GM18499 (cell line): ENCODE measurements around the gene GAK.
"Not testable (repeated sequence)": the region's sequence is repeated elsewhere in the genome, so short reads cannot be mapped to it uniquely, and the experiment has no call there.

Experiments
- ATAC-seq: cut with Tn5 transposase; IDR thresholded peaks from one replicate; pipeline ENCODE4 v1.9.1; 2021; ENCODE audit warnings: moderate number of reproducible peaks; ENCODE audit not compliant: insufficient read depth, unreplicated experiment

GAK gene

GRCh38 chr4:931960-932712, at the start of gene GAK, which contains the start of gene TMEM175:
Gene GAK, minus strand, starts transcription at chr4:932316. Its CDS starts 129 bp downstream, at chr4:932187.
Gene TMEM175, plus strand, starts transcription at chr4:932460. Its CDS starts 15,280 bp downstream, at chr4:947740.
- peak; percentile 38 for ATAC-seq

- no peak for ATAC-seq
Observed at GRCh38 chr4:978957-979701, 47.0 kb upstream of the GAK start.

GRCh38 chr4:976016-976415, 43.9 kb upstream of the GAK start:
- ATAC-seq = not testable (repeated sequence)

GRCh38 chr4:974668-975067, 42.6 kb upstream of the GAK start:
- no peak for ATAC-seq

- no peak for ATAC-seq
Observed at GRCh38 chr4:973431-974397, 41.6 kb upstream of the GAK start, which contains the start of gene DGKQ. Gene DGKQ, minus strand, starts transcription at chr4:973569. Its CDS starts 87 bp downstream, at chr4:973482.

- ATAC-seq = no peak
Observed at GRCh38 chr4:972651-973424, 40.7 kb upstream of the GAK start.

GRCh38 chr4:971666-972500, 39.8 kb upstream of the GAK start:
- ATAC-seq = no peak

- ATAC-seq = no peak
Observed at GRCh38 chr4:970854-971520, 38.9 kb upstream of the GAK start.

- ATAC-seq = no peak
Observed at GRCh38 chr4:970046-970745, 38.1 kb upstream of the GAK start.

GRCh38 chr4:968621-969394, 36.7 kb upstream of the GAK start:
- no peak for ATAC-seq

- no peak for ATAC-seq
Observed at GRCh38 chr4:968221-968620, 36.1 kb upstream of the GAK start.

GRCh38 chr4:967113-968104, 35.3 kb upstream of the GAK start:
- no peak for ATAC-seq

GRCh38 chr4:966266-967112, 34.4 kb upstream of the GAK start:
- no peak for ATAC-seq

GRCh38 chr4:965766-966134, 33.6 kb upstream of the GAK start:
- no peak for ATAC-seq
